SK-N-DZ (cell line): ENCODE measurements around the gene APOBEC4.
"Not testable (repeated sequence)": the region's sequence is repeated elsewhere in the genome, so short reads cannot be mapped to it uniquely, and the experiment has no call there.

Experiments used
- DNase-seq: peaks from one replicate; pipeline ENCODE4 v3.0.0-alpha.2; 2015; ENCODE audit warnings: low spot score

The APOBEC4 gene

DNA sequence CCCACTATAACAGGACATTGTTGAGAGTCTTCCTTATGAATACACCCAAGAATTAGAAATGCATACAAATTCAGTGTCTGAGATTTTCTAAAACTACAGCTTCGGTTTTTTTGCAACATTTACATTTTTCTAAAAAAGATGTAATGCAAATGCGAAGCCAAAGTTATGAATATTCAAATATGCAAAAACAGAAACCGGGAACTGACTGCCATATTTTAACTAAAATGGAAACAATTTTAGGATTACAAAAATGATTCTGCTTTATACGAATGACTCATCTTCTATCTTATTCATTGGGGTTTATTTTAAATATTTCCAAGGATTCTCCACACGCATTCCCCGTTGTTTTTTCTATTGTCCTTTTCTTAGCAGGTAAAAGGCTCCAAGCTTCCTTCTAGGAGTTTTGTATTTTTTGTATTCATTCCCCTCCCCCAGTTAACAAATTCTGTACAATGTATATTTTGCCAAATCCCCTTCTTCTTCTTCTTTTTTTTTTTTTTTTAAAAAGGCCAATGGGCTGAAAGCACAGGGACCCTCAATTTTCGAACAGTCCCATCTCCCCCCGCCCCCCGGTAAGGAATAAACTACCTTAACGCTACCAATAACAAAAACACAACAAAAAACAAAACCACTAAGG, 18.6 kb downstream of the APOBEC4 start:
- no peak for DNase-seq

DNA sequence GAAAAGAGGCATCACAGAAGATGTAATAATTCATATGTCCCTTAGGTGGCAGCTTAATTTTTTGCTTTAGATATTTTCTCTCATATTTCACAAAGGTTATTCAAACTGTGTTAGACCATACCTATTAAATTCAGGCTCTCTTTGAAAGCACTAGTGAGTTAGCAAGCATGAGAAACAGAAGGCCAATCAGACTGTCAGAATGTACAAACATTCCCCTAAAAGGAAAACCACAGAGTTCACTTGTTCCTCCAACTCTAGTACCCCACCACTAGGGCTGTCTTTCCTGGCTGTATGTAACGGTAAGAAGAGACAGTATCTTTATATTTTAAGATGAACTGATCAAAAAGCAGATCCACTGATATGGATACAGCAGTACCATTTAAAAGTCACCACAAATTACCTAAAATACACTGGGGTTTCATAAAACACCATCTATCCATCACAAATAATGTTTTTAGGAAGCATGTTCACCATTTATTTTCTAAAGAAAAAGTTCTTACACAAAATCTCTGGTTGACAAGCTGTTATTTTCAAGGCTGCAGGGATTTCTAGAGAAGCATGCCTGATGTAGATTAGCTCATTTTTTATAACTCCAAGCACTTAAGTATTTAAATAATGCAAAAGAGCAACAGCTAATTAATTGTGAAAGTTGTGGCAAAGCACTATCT, 19.3 kb downstream of the APOBEC4 start:
- peak; percentile 76 for DNase-seq

DNA sequence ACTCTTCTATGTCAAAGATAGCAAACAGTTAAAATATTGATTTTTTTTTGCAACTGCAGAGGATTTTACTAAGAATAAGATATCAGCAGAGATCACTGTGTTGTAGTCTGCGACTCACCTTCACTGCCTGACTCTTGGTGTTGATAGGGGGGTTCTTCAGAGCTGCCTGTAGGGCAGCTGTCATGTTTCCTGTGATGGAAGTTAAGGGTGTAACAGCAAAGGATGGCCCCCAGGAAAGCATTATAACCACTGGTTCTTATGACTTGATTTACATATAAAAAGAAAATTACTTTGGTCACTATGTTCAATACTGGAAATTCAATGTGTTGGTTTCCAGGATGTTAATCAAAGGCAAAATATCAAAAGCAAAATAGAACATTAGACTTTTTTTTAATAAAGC, 20.2 kb downstream of the APOBEC4 start:
- no peak for DNase-seq

DNA sequence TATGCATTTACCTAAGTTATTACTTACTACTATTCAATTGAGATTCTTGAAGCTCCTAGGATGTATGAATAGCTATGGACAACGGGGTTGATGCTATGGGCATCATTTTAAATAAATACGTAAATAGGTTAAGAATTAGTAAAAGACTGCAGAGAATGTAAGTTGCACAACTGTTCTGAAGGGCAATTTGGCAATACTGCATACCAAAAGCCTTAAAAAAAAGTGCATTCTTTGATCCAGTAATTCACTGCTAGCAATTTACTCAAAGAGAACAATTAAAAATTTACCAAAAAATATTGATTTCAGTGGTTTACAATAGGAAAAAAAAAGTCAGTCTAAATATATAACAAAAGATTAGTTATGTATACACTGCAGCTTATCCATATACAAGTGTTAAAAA, 21.0 kb downstream of the APOBEC4 start:
- no peak for DNase-seq

DNA sequence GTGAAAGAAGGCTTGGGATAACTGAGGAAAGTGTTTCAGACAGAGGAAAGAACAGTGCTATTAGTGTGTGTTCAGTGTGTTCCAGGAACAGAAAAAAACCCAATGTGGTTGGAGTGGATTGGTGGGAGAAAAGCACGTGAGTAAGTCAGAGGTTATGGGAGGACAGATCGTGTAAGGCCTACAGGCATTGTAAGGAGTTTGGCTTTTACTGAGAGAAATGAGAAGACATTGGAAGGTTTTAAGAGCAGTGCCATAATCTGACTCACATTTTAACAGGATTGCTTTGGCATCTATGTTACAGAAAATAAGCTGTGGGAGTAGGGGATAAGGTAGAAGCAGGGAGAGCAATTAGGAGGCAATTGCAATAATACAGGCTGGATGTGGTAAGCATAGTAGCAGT, 22.4 kb downstream of the APOBEC4 start:
- no peak for DNase-seq

DNA sequence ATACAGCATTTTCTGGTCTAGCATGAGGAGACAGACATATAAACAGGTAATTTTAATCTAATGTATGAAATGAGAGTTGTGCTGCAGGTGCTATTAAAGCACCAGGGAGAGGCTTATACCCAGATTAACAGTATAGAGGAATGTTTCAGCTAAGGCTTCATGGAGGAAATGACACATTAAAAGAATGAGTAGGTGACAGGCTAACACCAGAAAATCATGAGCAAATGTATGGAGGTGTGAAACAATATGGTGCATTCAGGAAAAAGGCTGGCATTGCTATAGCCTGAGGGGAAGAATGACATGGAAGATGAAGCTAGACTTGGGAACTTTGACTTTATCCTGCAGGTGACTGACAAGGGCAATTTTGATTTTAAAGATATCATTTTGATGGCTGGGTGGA, 24.6 kb downstream of the APOBEC4 start:
- no peak for DNase-seq

DNA sequence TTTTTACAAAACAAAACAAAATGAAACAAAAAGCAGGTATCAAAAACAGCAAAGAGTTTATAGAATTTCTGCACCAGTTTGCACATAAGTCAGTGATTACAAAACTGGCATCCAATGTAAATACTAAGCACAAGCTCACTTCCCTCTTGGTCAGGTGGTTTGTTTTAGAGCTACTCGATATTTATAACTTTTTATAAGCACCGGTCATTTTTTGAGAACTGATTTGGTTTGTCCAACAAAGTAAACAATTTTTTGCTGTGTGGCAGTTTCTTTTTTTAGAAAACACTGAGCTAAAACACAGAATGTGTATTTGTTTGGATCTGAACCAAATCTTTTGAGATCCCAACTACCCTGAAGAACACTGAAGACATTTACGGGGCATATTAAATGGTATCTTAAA, 26.9 kb downstream of the APOBEC4 start:
- not testable (repeated sequence) for DNase-seq

DNA sequence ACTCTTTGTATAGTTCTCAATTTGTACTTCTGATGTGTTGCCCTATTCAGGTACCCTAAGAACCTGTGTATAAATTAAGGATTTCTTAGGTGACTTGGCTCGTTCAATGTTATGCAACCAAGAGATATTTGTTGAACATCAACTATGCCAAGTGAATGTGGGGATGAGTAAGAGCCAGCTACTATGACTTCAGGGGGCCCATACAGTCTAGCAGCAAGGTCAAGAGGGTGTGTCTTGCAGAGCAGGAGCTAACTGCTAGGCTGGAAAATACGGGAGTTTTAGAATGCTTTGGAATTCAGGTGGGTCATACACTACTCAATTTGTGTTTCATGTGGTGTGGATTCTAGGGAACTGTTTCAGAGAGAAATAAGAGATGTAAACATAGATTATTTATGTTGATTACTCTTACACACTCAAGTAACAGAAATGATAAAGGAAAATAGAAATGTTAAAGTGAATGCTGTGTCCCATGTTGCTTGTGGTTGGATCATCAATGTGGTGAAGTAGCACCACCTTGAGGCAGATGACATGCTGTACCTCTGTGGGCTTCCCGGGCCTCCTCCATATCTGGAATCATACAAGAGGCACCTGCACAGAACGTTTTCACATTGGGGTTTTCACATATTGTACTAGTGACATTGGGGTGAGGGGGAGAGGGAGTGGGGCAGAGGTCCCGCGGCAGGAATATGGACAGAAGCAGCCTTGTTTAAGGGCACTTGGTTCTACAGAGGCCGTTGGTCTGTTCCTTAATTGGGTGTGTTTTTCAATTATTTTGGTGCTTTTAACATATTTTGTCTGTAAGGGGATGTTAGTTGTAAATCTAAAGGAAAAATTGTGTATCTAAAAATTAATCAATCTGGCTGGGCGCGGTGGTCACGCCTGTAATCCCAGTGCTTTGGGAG, 30.0 kb downstream of the APOBEC4 start:
- DNase-seq, result peak; percentile 54

DNA sequence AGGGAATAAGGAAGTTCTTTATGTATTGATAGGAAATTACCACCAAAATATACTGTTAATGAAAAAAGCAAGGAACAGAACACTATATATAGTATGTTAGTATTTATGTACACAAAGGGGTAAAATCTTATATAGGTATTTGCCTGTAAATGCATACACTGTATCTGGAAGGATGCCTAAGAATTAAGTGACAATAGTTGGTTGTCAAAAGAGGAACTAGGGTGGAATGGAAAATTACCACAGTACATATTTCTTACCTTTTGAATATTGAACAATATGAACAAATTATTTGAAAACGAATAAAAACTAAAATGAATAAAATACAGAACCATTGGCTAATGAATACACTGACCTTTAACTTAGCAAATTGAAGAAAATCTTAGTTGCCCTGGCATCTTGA, 31.1 kb downstream of the APOBEC4 start:
- DNase-seq, result no peak

DNA sequence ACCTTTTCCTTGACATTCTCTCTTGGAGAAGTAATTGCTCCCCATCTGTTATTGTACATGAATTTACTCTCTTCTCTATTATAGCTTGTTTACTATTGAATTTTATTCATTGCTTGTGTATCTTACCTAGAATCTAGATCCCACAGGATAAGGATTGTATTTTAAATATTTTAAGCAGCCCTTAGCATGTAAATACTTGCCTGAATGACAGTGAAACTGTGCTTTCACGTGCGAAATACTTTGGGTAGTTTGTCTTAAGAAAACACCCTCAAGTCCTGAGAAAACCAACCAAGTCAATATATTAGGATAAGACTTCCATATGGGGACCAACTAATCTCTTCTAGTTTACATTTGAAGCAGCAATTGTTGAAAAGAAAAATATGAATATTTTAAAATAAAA, 32.8 kb downstream of the APOBEC4 start:
- DNase-seq, result no peak

DNA sequence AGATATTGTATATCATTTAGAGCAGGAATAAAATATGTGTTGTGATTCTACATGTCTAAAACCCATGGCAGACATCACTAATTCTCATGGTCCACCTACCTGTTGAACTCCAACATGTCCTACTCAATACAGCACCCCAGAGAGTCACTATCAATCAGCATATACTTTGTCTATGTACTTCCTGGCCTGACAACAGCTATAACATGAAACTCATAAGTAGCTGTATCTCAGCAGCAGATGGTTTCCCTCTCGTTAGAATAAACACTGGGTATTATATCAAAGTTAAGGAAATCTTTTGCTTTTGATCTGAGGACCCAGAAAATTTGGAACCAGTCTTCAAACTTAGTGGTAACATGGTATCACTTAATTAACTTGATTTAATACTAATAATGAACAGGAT, 33.3 kb downstream of the APOBEC4 start:
- DNase-seq, result no peak

DNA sequence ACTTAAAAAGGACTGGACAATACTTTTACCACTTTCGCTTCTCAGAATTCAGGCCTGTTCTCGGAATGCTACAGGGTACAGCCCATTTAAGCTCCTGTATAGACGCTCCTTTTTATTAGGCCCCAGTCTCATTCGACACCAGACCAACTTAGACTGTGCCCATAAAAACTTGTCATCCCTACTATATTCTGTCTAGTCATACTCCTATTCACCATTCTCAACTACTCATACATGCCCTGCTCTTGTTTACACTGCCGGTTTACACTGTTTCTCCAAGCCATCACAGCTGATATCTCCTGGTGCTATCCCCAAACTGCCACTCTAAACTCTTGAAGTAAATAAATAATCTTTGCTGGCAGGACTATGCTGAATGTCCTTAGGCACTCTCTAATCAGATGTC, 34.9 kb downstream of the APOBEC4 start:
- DNase-seq, result not testable (repeated sequence)

DNA sequence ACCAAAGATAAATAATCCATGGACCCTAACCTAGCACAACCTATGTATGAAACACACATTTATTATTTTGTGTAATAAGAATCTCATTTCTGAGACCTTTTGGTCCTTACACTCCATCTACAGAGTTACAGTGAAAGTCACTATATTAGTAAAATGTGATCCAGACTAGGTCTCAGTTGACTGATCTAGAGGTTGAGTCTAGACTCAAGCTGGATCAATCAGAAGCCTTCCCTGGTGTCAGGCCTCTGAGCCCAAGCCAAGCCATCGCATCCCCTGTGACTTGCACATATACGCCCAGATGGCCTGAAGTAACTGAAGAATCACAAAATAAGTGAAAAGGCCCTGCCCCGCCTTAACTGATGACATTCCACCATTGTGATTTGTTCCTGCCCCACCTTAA, 40.1 kb downstream of the APOBEC4 start:
- DNase-seq, result not testable (repeated sequence)

DNA sequence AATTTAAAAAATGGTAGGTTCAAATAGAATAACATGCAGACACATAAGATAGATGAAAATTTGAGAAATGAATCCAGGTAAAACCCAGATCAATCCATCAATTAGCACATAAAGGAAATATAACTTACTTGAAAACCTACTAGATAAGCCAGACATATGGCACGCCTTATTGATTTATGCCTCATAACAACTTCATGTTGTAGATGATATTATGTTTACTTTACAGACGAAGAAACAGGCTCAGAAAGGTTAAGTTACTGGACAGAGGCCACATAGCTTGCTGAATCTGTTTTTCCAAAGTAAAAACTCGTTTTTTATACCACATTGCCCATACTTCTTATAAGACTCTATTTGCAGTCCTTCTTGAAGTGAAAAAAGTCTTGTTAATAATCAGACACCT, 40.7 kb downstream of the APOBEC4 start:
- no peak for DNase-seq

DNA sequence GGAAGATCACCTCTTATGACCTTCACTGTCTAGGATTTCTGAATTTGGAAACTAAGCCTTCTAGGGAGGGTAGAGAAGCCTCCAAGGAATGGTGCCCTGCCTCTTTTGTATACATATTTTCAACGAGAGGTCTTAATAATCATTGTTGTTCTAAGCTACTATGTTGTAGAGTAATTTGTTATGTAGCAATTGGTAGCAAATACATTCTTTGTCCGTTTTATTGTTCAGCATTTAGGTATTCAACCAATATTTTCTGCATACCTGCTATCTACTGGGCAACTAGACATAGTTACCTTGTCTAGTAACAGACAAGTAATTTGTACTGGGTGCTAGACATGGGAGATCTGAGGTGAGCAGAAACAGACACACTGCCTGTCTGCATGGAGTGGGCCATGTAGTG, 42.1 kb downstream of the APOBEC4 start:
- no peak for DNase-seq

DNA sequence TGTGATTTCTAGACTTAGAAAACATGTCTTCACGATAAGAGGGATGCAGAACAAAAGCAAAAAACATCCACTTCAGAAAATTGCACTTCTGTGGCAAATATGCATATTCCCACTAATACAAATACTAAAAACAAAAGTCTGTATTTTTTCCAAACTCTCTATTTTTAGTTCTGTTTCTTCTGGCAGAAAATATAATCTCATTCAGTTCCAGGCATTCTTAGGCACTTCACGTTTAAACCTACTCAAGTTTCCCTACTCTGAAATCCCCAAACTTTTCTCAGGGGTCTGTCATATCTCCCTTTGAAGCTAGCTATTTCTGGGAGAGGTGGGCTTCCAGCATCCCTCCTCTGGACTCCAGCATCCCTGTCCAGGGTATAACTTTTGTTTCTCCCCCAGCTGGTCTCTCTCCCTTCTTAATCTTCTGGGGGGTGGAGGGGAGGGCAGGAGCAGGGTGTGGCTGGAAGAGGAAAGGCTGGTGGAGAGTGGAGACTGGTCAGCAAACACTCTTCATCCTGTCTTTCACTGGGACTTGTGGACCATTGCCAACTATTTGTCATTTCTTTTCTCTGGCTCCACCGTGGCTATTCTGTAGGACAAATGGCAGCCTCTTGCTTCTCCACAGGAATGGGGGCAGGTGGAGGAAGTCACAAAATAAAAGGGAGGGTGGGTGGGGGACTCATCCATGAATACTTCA, 43.2 kb downstream of the APOBEC4 start:
- no peak for DNase-seq

DNA sequence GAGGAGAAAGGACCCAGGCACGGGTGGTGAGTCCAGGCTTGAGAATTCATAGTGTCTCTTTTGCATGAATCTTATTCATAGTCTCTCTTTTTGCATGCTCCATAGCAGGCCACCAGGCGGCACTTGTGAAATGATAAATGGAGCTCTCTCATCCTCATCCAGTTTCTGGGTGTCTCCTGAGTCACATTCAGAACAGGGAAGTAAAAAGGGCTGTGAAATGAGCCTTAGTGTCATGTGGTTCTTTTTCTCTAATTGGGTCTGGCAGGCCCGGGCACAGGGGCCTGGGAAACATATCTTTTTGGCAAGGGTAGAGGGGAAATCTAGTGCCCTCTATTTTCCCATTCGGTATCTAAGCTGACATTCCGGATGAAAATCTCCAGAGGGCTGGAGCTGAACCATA, 43.8 kb downstream of the APOBEC4 start:
- DNase-seq, result peak; percentile 43

DNA sequence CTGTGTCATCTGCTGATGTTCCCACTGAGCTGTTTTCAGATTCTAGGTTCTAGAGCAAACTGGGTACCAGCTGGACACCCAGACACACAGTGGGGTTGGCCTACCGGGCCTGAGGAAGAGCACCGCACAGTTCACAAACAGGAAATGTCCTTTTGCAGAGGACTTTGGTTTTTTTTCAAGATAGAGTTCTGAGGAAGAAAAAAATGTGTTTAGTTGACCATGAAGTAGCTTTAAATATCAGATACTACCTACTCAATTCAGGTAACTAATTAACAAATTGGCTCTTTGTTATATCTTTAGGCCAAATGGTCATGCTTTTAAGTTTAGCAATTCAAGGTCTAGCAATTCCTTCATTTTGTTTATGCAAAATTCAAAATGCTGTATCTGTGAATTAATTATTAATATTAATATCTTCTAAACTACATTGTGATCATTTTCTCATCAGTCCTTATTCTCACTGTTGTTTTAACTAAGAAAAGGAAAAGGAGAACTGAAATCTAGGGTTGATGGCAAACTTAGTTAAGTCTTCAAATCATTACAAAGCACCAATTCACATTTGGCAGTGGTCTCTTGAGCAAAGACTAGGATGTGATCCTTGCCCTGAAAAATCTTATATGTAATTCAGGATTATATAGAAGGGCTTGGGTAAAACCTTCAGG, 45.7 kb downstream of the APOBEC4 start:
- DNase-seq, result no peak

DNA sequence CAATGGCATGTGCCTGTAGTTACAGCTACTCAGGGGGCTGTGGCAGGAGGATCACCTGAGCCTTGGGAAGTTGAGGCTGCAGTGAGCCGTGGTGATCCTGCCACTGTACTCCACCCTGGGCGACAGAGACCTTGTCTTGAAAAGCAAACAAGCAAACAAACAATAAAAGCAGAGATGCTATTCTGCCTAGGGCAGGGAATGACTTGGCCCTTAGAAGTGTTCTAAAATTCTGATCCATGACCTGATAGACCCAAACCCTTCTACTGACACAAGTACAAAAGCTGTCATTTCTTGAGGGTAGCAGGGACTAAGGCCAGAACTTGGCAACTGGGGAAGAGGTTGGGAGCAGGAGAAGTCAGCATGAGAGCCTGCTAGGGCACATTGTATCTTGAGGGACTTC, 47.2 kb downstream of the APOBEC4 start:
- DNase-seq, result no peak

DNA sequence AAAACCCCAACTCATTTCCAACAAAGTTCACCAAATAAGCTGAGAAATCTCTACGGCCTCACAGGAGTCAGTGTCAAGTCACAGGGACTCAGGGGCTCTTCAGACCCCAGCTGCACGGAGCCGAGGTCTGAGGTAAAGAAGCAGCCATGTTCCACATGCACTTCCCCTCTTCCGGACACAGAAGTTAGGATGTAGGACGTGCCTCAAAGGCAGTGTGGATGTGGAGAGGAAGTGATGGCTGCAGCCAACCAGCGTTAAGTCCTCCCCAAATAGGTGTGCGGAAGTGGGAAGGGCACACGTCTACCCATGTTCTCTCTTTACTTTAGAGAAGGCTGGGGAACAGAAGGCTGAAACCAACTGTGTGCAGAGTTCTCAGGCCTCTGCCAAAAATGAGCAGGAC, 48.3 kb downstream of the APOBEC4 start:
- DNase-seq, result no peak

DNA sequence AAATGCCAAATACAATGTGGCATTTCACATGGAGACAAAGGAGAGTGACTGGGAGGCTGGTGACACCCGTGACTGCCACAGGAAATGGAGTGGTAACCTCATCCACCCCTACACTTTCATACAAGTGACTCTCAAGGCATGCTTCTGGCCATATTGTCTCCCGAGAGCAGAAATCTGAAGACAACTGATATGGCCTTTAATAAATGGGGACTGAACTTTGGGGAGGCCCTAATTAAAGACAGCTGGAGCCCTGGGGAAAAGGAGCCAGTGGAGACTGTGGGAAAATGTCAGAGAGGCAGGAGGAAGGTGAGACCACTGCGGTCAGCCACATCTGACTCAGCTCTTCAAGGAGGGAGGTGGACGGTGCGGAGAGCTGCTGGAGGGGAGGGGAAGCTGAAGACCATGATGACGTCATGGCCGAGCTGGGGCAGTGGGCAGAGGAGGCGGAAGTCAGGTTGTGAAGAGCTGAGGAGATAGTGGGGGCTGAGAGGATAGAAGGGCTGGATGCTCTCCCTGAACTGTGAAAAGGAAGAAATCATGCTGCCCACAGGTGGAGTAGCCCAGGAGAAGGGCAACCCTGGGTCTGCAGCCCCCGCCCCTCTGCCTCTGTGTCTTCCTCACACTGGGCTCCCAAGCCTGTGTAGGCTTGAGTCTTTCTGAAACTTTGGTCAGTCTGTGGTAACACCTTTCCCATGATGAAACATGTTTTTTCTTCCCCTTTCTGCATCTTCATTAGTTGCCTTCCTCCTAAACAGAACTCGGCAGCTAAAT, 48.9 kb downstream of the APOBEC4 start:
- peak; percentile 28 for DNase-seq
